Activated CD4-positive, alpha-beta memory T cell treated with anti-CD3 and anti-CD28 coated beads for 36 hours (primary cell): ENCODE data around the gene LDB3. TPM values are rescaled to one million over a fixed set of nuclear protein-coding genes. Genes with fewer than 3 reads are reported as not detected.
A peak's percentile ranks its signal among the peaks of the same experiment; 100 is the strongest.
"Not testable (repeated sequence)": the region's sequence is repeated elsewhere in the genome, so short reads cannot be mapped to it uniquely, and the experiment has no call there.

Experiments used
- CTCF ChIA-PET: fragments of 350-600 bp; sonication (Branson Sonifier 250); formaldehyde crosslinking; loops from one replicate; lab custom pipeline; 2021; ENCODE audit warnings: antibody characterized with exemption, inconsistent platforms; lab: Charles Lee
- POLR2A ChIA-PET: fragments of 350-600 bp; sonication (Branson Sonifier 250); formaldehyde crosslinking; loops from one replicate; lab custom pipeline; 2021; ENCODE audit warnings: antibody characterized with exemption; lab: Charles Lee
- DNase-seq: peaks from one replicate; pipeline ENCODE4 v3.0.0-alpha.2; 2020
- H3K27ac Mint-ChIP-seq: one replicate; pipeline ENCODE4 v1.8.0; 2021; ENCODE audit warnings: mixed read lengths
- H3K27me3 Mint-ChIP-seq: one replicate; pipeline ENCODE4 v1.8.0; 2021; ENCODE audit warnings: mixed read lengths
- H3K36me3 Mint-ChIP-seq: one replicate; pipeline ENCODE4 v1.8.0; 2021; ENCODE audit warnings: mixed read lengths
- H3K4me1 Mint-ChIP-seq: one replicate; pipeline ENCODE4 v1.8.0; 2021; ENCODE audit warnings: low read depth, mixed read lengths
- H3K4me3 Mint-ChIP-seq: one replicate; pipeline ENCODE4 v1.8.0; 2021; ENCODE audit warnings: mild to moderate bottlenecking, mixed read lengths
- H3K9me3 Mint-ChIP-seq: one replicate; pipeline ENCODE4 v1.8.0; 2021; ENCODE audit warnings: mixed read lengths
- intact Hi-C: fragments of 100-400 bp; cut with micrococcal nuclease; formaldehyde crosslinking; loops from one replicate; pipeline ENCODE4 v1.15.1; 2023
- total RNA-seq, 2 experiments: library from RNA; stranded (reverse); gene quantifications; one replicate each; pipeline ENCODE4 v1.2.3, GENCODE V29; 2021

The LDB3 gene
- total RNA-seq, 2 experiments from 2014 or later: 0.12 to 0.43 TPM

- H3K27ac Mint-ChIP-seq, H3K27me3 Mint-ChIP-seq, POLR2A ChIA-PET, H3K4me1 Mint-ChIP-seq, CTCF ChIA-PET, H3K9me3 Mint-ChIP-seq, H3K4me3 Mint-ChIP-seq, intact Hi-C loops, DNase-seq, H3K36me3 Mint-ChIP-seq: not testable (repeated sequence)
These were observed 67.0 kb downstream of the LDB3 start for GRCh38 chr10:86735278-86735677.

GRCh38 chr10:86742230-86742629, 73.9 kb downstream of the LDB3 start:
- Mint-ChIP-seq H3K27me3 (no peaks in the 10 kb centered on the region), H3K4me1 (no peaks in the 10 kb centered on the region), H3K9me3 (no peaks in the 10 kb centered on the region), H3K36me3 (no peaks in the 10 kb centered on the region), H3K4me3 (no peak overlapping the region), H3K27ac (no peak overlapping the region)
- intact Hi-C loops: no loop called here
- CTCF ChIA-PET: interaction anchor here (0.7 kb wide), 1 partner anchor 331 kb away, joined by 3 read pairs; no protein-coding TSS in a partner anchor
- POLR2A ChIA-PET: no interaction called here
- no peak for DNase-seq

- Mint-ChIP-seq H3K36me3 (no peaks in the 10 kb centered on the region), H3K27ac (no peak overlapping the region), H3K4me3 (no peak overlapping the region), H3K4me1 (no peaks in the 10 kb centered on the region), H3K9me3 (no peaks in the 10 kb centered on the region), H3K27me3 (no peaks in the 10 kb centered on the region)
- ChIA-PET POLR2A (no interaction called here), CTCF (no interaction called here)
- DNase-seq: no peak
- intact Hi-C loops: no loop called here
These were observed 75.9 kb downstream of the LDB3 start for GRCh38 chr10:86744067-86744725.

- H3K4me3 Mint-ChIP-seq: no peak overlapping the region
- CTCF ChIA-PET: no interaction called here
- no peaks in the 10 kb centered on the region for H3K36me3 Mint-ChIP-seq
- DNase-seq: no peak
- no peaks in the 10 kb centered on the region for H3K27me3 Mint-ChIP-seq
- no peaks in the 10 kb centered on the region for H3K9me3 Mint-ChIP-seq
- POLR2A ChIA-PET: no interaction called here
- intact Hi-C loops: no loop called here
- H3K4me1 Mint-ChIP-seq: no peaks in the 10 kb centered on the region
- no peak overlapping the region for H3K27ac Mint-ChIP-seq
These were observed 79.7 kb downstream of the LDB3 start for GRCh38 chr10:86747796-86748581.

GRCh38 chr10:86749854-86750253, 81.5 kb downstream of the LDB3 start:
- peaks cover 3% of the 10 kb centered on the region for H3K4me1 Mint-ChIP-seq
- H3K36me3 Mint-ChIP-seq: no peaks in the 10 kb centered on the region
- no peaks in the 10 kb centered on the region for H3K27me3 Mint-ChIP-seq
- DNase-seq: no peak
- POLR2A ChIA-PET: no interaction called here
- H3K9me3 Mint-ChIP-seq: no peaks in the 10 kb centered on the region
- CTCF ChIA-PET: no interaction called here
- H3K4me3 Mint-ChIP-seq: no peak overlapping the region
- no peak overlapping the region for H3K27ac Mint-ChIP-seq
- intact Hi-C loops: no loop called here

GRCh38 chr10:86751477-86751876, 83.2 kb downstream of the LDB3 start:
- Mint-ChIP-seq H3K9me3 (no peaks in the 10 kb centered on the region), H3K27ac (no peak overlapping the region), H3K27me3 (no peaks in the 10 kb centered on the region), H3K36me3 (peaks cover 2% of the 10 kb centered on the region), H3K4me3 (no peak overlapping the region), H3K4me1 (peaks cover 12% of the 10 kb centered on the region)
- CTCF ChIA-PET: no interaction called here
- intact Hi-C loops: no loop called here
- POLR2A ChIA-PET: no interaction called here
- DNase-seq: no peak

DNA sequence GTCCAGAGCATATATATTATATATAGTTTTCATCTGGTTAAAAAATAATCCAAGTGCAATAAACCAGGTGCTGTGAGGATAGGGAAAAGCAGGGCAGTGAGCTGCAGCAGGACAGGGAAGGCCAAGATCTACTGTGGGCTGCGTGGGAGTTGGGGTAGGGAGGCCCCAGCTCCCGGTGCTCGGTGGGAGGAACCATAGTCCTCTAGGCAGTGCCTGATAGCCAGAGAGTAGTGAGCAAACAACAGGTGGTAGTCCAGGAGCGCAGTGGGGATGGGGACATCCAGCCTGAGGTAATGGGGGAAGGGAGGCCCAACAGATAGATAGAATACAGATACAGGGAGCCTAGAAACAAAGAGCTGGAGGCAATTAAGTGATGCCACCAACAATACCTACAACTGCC, 84.0 kb downstream of the LDB3 start:
- ChIA-PET CTCF (no interaction called here), POLR2A (no interaction called here)
- H3K27ac Mint-ChIP-seq: no peak overlapping the region
- no peak overlapping the region for H3K4me3 Mint-ChIP-seq
- DNase-seq: no peak
- H3K36me3 Mint-ChIP-seq: peaks cover 2% of the 10 kb centered on the region
- no peaks in the 10 kb centered on the region for H3K9me3 Mint-ChIP-seq
- H3K4me1 Mint-ChIP-seq: peaks cover 12% of the 10 kb centered on the region
- H3K27me3 Mint-ChIP-seq: no peaks in the 10 kb centered on the region
- intact Hi-C loops: no loop called here

DNA sequence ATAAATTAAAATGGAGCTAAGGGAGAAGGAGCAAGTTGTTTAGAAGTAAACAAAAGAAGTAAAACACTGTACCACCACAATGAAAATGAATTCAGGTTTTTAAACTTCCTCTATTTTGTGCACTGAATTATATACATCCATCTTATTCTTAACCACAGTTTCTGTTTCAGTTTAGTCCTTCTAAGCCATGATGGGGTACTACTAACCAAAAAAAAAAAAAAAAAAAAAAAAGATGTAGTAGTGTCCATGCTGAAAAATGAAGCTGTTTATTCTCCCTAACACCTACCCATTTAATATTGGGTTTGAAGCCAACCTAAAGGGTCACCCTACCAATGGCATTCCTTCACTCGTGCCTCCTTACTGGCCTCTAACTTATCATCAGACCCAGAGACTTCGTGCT, 84.7 kb downstream of the LDB3 start:
- no peak overlapping the region for H3K4me3 Mint-ChIP-seq
- ChIA-PET CTCF (no interaction called here), POLR2A (interaction anchor here (0.7 kb wide), 1 partner anchor 23 kb away, joined by 3 read pairs; no protein-coding TSS in a partner anchor)
- no peak for DNase-seq
- peaks cover 20% of the 10 kb centered on the region for H3K4me1 Mint-ChIP-seq
- H3K36me3 Mint-ChIP-seq: peaks cover 4% of the 10 kb centered on the region
- intact Hi-C loops: no loop called here
- H3K27ac Mint-ChIP-seq: no peak overlapping the region
- no peaks in the 10 kb centered on the region for H3K27me3 Mint-ChIP-seq
- H3K9me3 Mint-ChIP-seq: no peaks in the 10 kb centered on the region

DNA sequence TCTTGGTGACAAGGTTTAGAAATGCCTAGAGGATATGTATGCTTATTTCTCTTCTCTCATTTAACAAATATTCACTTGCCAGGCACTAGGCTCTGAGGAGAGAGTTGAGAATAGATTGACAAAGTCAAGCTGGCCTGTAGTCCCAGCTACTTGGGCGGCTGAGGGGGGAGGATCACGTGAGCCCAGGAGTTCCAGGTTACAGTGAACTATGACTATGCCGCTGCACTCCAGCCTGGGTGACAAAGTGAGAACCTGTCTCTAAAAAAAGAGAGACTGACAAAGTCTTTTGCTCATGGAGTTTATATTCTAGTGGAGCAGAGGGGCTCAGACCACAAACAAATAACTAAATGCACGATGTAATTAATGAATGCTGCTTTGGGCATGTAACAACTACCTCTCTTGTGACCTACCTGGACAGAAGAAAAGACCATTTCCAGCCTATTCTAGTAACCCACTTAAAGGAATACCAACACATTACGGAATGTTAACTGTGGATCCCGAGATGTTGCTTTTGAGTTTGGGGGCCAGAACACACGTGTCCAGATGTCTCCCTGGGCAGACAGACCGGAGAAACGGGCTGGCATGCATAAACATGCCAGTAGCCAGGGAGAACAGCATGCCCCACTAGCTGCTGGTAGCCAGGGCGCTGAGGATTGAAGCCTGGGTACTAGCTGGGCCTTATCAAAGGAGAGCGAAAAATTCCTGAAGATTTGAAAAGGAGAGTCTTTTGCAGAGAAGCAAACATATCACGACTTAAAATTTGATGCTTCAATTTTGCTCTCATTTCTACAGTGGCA, 85.5 kb downstream of the LDB3 start:
- ChIA-PET POLR2A (interaction anchor here (0.7 kb wide), 1 partner anchor 22 kb away, joined by 3 read pairs; no protein-coding TSS in a partner anchor), CTCF (no interaction called here)
- no peak overlapping the region for H3K4me3 Mint-ChIP-seq
- H3K36me3 Mint-ChIP-seq: peaks cover 4% of the 10 kb centered on the region
- H3K4me1 Mint-ChIP-seq: peaks cover 27% of the 10 kb centered on the region
- intact Hi-C loops: no loop called here
- H3K27ac Mint-ChIP-seq: no peak overlapping the region
- H3K9me3 Mint-ChIP-seq: no peaks in the 10 kb centered on the region
- H3K27me3 Mint-ChIP-seq: peaks cover 1% of the 10 kb centered on the region
- DNase-seq: no peak

DNA sequence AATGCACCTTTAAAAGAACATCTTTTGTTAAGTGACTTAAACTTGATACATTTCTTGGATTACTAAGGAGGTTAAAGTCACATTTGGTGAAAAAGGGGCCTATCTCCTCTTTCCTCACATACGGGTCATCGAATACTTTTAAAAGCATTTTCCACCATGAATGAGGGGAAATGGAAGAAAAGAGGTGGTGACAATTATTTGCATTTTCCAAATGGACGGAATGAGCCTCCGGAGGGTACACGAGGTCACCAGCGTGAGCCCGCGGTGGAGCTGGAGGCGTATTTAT, 87.1 kb downstream of the LDB3 start:
- ChIA-PET CTCF (interaction anchor here (1.8 kb wide), 1 partner anchor 43 kb away, joined by 10 read pairs; no protein-coding TSS in a partner anchor), POLR2A (interaction anchor here (1.0 to 1.6 kb wide), 2 partner anchors 39 to 340 kb away, joined by 3 to 7 read pairs; partner anchors contain the start of genes GLUD1 and SHLD2)
- intact Hi-C loops: loop anchor here (5.0 kb wide), 2 partner anchors 132 to 337 kb away; partner anchors contain the start of gene GLUD1
- H3K27ac Mint-ChIP-seq: peak overlapping the region; percentile 33
- peak overlapping the region; percentile 78 for H3K4me3 Mint-ChIP-seq
- no peaks in the 10 kb centered on the region for H3K9me3 Mint-ChIP-seq
- no peak for DNase-seq
- H3K4me1 Mint-ChIP-seq: peaks cover 38% of the 10 kb centered on the region
- peaks cover 4% of the 10 kb centered on the region for H3K36me3 Mint-ChIP-seq
- peaks cover 1% of the 10 kb centered on the region for H3K27me3 Mint-ChIP-seq

GRCh38 chr10:86755740-86756510, 87.6 kb downstream of the LDB3 start:
- intact Hi-C loops: loop anchor here (1.0 to 5.0 kb wide), 3 partner anchors 45 to 336 kb away; partner anchors contain the start of gene GLUD1
- Mint-ChIP-seq H3K4me3 (peak overlapping the region; percentile 78), H3K4me1 (peaks cover 38% of the 10 kb centered on the region), H3K27me3 (peaks cover 1% of the 10 kb centered on the region), H3K27ac (peak overlapping the region; percentile 33), H3K36me3 (peaks cover 4% of the 10 kb centered on the region), H3K9me3 (no peaks in the 10 kb centered on the region)
- peak; percentile 91 for DNase-seq
- CTCF ChIA-PET: interaction anchor here (1.8 kb wide), 1 partner anchor 44 kb away, joined by 10 read pairs; no protein-coding TSS in a partner anchor
- POLR2A ChIA-PET: interaction anchor here (1.0 to 1.6 kb wide), 3 partner anchors 39 to 339 kb away, joined by 3 to 7 read pairs (median 6); partner anchors contain the start of genes GLUD1 and SHLD2
